Large intestine (tissue), 3 donors: ENCODE results near the gene ERAS. TPM values are rescaled to one million over a fixed set of nuclear protein-coding genes. Genes with fewer than 3 reads are reported as not detected.
A peak's percentile ranks its signal among the peaks of the same experiment; 100 is the strongest.
"Not testable (repeated sequence)": the region's sequence is repeated elsewhere in the genome, so short reads cannot be mapped to it uniquely, and the experiment has no call there.

Source experiments
- DNase-seq, 2 donors: peaks; one replicate each; pipeline versions ENCODE4 v3.0.0 to v3.0.0-alpha.2; 2013
- H3K27ac ChIP-seq: one replicate; pipeline ENCODE4 v1.5.1; 2013; ENCODE audit warnings: low read length
- H3K27me3 ChIP-seq: 2 replicates; pipeline ENCODE4 v1.6.1; 2013; ENCODE audit warnings: low read length; ENCODE audit not compliant: control insufficient read depth, insufficient read depth
- H3K36me3 ChIP-seq: 2 replicates; pipeline ENCODE4 v1.6.1; 2013; ENCODE audit warnings: low read length; ENCODE audit not compliant: control insufficient read depth, insufficient read depth
- H3K4me1 ChIP-seq: one replicate; pipeline ENCODE4 v1.6.1; 2013; ENCODE audit warnings: low read length; ENCODE audit not compliant: control insufficient read depth, insufficient read depth
- H3K4me3 ChIP-seq: one replicate; pipeline ENCODE4 v1.5.1; 2013; ENCODE audit warnings: low read length
- H3K9me3 ChIP-seq: one replicate; pipeline ENCODE4 v1.6.1; 2013; ENCODE audit warnings: mild to moderate bottlenecking, low read depth, low read length, moderate library complexity; ENCODE audit not compliant: control insufficient read depth
- WGBS: methylation state at CpG from one replicate; pipeline ENCODE4 v1.1.5; 2013; ENCODE audit warnings: low lambda C conversion rate; ENCODE audit not compliant: insufficient coverage; 5-methylcytosine and 5-hydroxymethylcytosine counted together
- polyA plus RNA-seq: library from polyadenylated mRNA; unstranded; fragments of 120-200 nt; gene quantifications from one replicate; pipeline ENCODE4 v1.2.1, GENCODE V29; 2013

ERAS gene
- polyA plus RNA-seq, 1 donor: 0.27 TPM

GRCh38 chrX:48831909-48832291 lies 5.6 kb downstream of the ERAS start:
- no peak overlapping the region for H3K4me3 ChIP-seq
- DNase-seq: peak in 1 of 2 donors; percentile 22

GRCh38 chrX:48833542-48834138 lies 7.3 kb downstream of the ERAS start:
- H3K4me1 ChIP-seq: peaks cover 7% of the 10 kb centered on the region
- peaks cover 43% of the 10 kb centered on the region for H3K27me3 ChIP-seq
- no peaks in the 10 kb centered on the region for H3K36me3 ChIP-seq
- no peak overlapping the region for H3K4me3 ChIP-seq
- peak; percentile 40 to 68 for DNase-seq
- H3K9me3 ChIP-seq: no peaks in the 10 kb centered on the region
- peak overlapping the region; percentile 0 for H3K27ac ChIP-seq
- 14% methylated on average over 1 of the region's 9 CpGs for WGBS

More at GRCh38 chrX:48831909-48832291, 5.6 kb downstream of the ERAS start:
- peaks cover 50% of the 10 kb centered on the region for H3K27me3 ChIP-seq
- no CpG with 5 or more reads among the region's 57 CpGs for WGBS
- no peak overlapping the region for H3K27ac ChIP-seq
- H3K9me3 ChIP-seq: no peaks in the 10 kb centered on the region
- peaks cover 7% of the 10 kb centered on the region for H3K4me1 ChIP-seq
- no peaks in the 10 kb centered on the region for H3K36me3 ChIP-seq

GRCh38 chrX:48834383-48834709 lies 8.0 kb downstream of the ERAS start:
- WGBS: no CpG with 5 or more reads among the region's 7 CpGs
- H3K4me3 ChIP-seq: peak overlapping the region; percentile 46
- H3K9me3 ChIP-seq: no peaks in the 10 kb centered on the region
- peak overlapping the region; percentile 0 for H3K27ac ChIP-seq
- no peaks in the 10 kb centered on the region for H3K36me3 ChIP-seq
- H3K4me1 ChIP-seq: peaks cover 7% of the 10 kb centered on the region
- peaks cover 43% of the 10 kb centered on the region for H3K27me3 ChIP-seq
- peak in 1 of 2 donors; percentile 49 for DNase-seq

- H3K4me3 ChIP-seq: peak within 1 kb of the TSS; percentile 46
- H3K4me1 ChIP-seq: peaks cover 7% of the 10 kb centered on the region
- no CpG with 5 or more reads among the region's 35 CpGs for WGBS
- peak; percentile 83 to 86 for DNase-seq
- no peaks in the 10 kb centered on the region for H3K36me3 ChIP-seq
- H3K27ac ChIP-seq: peak within 1 kb of the TSS; percentile 39
- H3K27me3 ChIP-seq: peaks cover 35% of the 10 kb centered on the region
- no peaks in the 10 kb centered on the region for H3K9me3 ChIP-seq
Measured at GRCh38 chrX:48835524-48836329, 9.4 kb downstream of the ERAS start, which contains the start of gene PCSK1N. TSS of gene PCSK1N (minus strand) at chrX:48835610. CDS start at chrX:48835532, 78 bp downstream.

GRCh38 chrX:48839686-48840085 lies 13.4 kb downstream of the ERAS start:
- Histone ChIP-seq H3K9me3 (no peaks in the 10 kb centered on the region), H3K4me3 (no peak overlapping the region), H3K27me3 (peaks cover 12% of the 10 kb centered on the region), H3K27ac (no peak overlapping the region), H3K36me3 (no peaks in the 10 kb centered on the region), H3K4me1 (no peaks in the 10 kb centered on the region)
- no CpG with 5 or more reads among the region's 10 CpGs for WGBS
- no peak for DNase-seq

GRCh38 chrX:48848847-48849246 lies 22.5 kb downstream of the ERAS start:
- no CpG with 5 or more reads among the region's 1 CpG for WGBS
- H3K4me1 ChIP-seq: peaks cover 5% of the 10 kb centered on the region
- no peak overlapping the region for H3K4me3 ChIP-seq
- H3K27me3 ChIP-seq: no peaks in the 10 kb centered on the region
- no peak overlapping the region for H3K27ac ChIP-seq
- H3K36me3 ChIP-seq: no peaks in the 10 kb centered on the region
- H3K9me3 ChIP-seq: no peaks in the 10 kb centered on the region
- DNase-seq: no peak

GRCh38 chrX:48852857-48853256 lies 26.5 kb downstream of the ERAS start:
- no peak overlapping the region for H3K27ac ChIP-seq
- WGBS: no CpG with 5 or more reads among the region's 7 CpGs
- no peaks in the 10 kb centered on the region for H3K27me3 ChIP-seq
- peaks cover 8% of the 10 kb centered on the region for H3K4me1 ChIP-seq
- H3K36me3 ChIP-seq: no peaks in the 10 kb centered on the region
- no peaks in the 10 kb centered on the region for H3K9me3 ChIP-seq
- DNase-seq: no peak
- H3K4me3 ChIP-seq: no peak overlapping the region

- H3K27ac ChIP-seq, DNase-seq, H3K36me3 ChIP-seq, H3K4me1 ChIP-seq, H3K27me3 ChIP-seq, H3K4me3 ChIP-seq, H3K9me3 ChIP-seq: not testable (repeated sequence)
Measured at GRCh38 chrX:48853494-48853893, 27.2 kb downstream of the ERAS start.

- not testable (repeated sequence) for H3K4me1 ChIP-seq, H3K36me3 ChIP-seq, H3K27ac ChIP-seq, H3K4me3 ChIP-seq, H3K9me3 ChIP-seq, DNase-seq, H3K27me3 ChIP-seq
- WGBS: no CpG with 5 or more reads among the region's 12 CpGs
Measured at GRCh38 chrX:48854121-48854804, 27.9 kb downstream of the ERAS start.

- no CpG with 5 or more reads among the region's 5 CpGs for WGBS
Measured at GRCh38 chrX:48854898-48855297, 28.6 kb downstream of the ERAS start.

More at GRCh38 chrX:48854898-48855297, 28.6 kb downstream of the ERAS start:
- no peak overlapping the region for H3K4me3 ChIP-seq
- H3K4me1 ChIP-seq: peaks cover 8% of the 10 kb centered on the region
- no peak for DNase-seq
- no peak overlapping the region for H3K27ac ChIP-seq
- H3K27me3 ChIP-seq: no peaks in the 10 kb centered on the region
- no peaks in the 10 kb centered on the region for H3K36me3 ChIP-seq
- H3K9me3 ChIP-seq: no peaks in the 10 kb centered on the region
